ENCODE data around the gene ABLIM2.

Gene ABLIM2

GRCh38 chr4:8099981-8100464 lies 58.6 kb downstream of the ABLIM2 start:
- DNase-seq: no peak

- no peak for DNase-seq
These were observed 60.1 kb downstream of the ABLIM2 start for GRCh38 chr4:8098506-8098905.

GRCh38 chr4:8097721-8098345 lies 60.8 kb downstream of the ABLIM2 start:
- DNase-seq: no peak

- DNase-seq: no peak
These were observed 61.5 kb downstream of the ABLIM2 start for GRCh38 chr4:8097141-8097541.

GRCh38 chr4:8096690-8097061 lies 61.9 kb downstream of the ABLIM2 start:
- no peak for DNase-seq

GRCh38 chr4:8095956-8096689 lies 62.5 kb downstream of the ABLIM2 start:
- DNase-seq: no peak

- no peak for DNase-seq
These were observed 64.9 kb downstream of the ABLIM2 start for GRCh38 chr4:8093587-8094274.

GRCh38 chr4:8092282-8092681 lies 66.3 kb downstream of the ABLIM2 start:
- DNase-seq: no peak

GRCh38 chr4:8090744-8091301 lies 67.8 kb downstream of the ABLIM2 start:
- no peak for DNase-seq

- peak; percentile 17 for DNase-seq
These were observed 68.3 kb downstream of the ABLIM2 start for GRCh38 chr4:8090312-8090711.

GRCh38 chr4:8089862-8090261 lies 68.8 kb downstream of the ABLIM2 start:
- no peak for DNase-seq

GRCh38 chr4:8088966-8089491 lies 69.6 kb downstream of the ABLIM2 start:
- no peak for DNase-seq

- no peak for DNase-seq
These were observed 70.6 kb downstream of the ABLIM2 start for GRCh38 chr4:8087921-8088495.

- no peak for DNase-seq
These were observed 71.7 kb downstream of the ABLIM2 start for GRCh38 chr4:8086783-8087445.

GRCh38 chr4:8085491-8086117 lies 73.0 kb downstream of the ABLIM2 start:
- no peak for DNase-seq

- DNase-seq: no peak
These were observed 73.7 kb downstream of the ABLIM2 start for GRCh38 chr4:8084712-8085490.

- DNase-seq: no peak
These were observed 74.5 kb downstream of the ABLIM2 start for GRCh38 chr4:8084031-8084660.

GRCh38 chr4:8083086-8083825 lies 75.4 kb downstream of the ABLIM2 start:
- DNase-seq: no peak

GRCh38 chr4:8082517-8083055 lies 76.0 kb downstream of the ABLIM2 start:
- no peak for DNase-seq

All from fibroblast of upper back skin (primary cell).